ENCODE results near the gene TP53BP1.

- no peak for TF ChIP-seq CTCF (IDR thresholded peaks at IDR 0.05)
- no peak for TF ChIP-seq POLR2A (IDR thresholded peaks at IDR 0.05)
Measured at GRCh38 chr15:43414196-43414595, 78.8 kb downstream of the TP53BP1 start.
